HL-60 (cell line): ENCODE results near the gene CLEC2L.
"Not testable (repeated sequence)": the region's sequence is repeated elsewhere in the genome, so short reads cannot be mapped to it uniquely, and the experiment has no call there.

Source experiments
- DNase-seq, 2 experiments: peaks; one replicate each; pipeline ENCODE4 v3.0.0-alpha.2; 2010 to 2020; ENCODE audit warnings: low read depth in 1 of 2, low spot score in 1 of 2
- H3K27ac ChIP-seq: fragments of 250-450 bp; sonication (Bioruptor Pico); replicated peaks from 2 replicates; pipeline ENCODE4 v1.5.1; 2020; ENCODE audit warnings: mild to moderate bottlenecking, moderate library complexity
- H3K27me3 ChIP-seq: fragments of 250-450 bp; sonication (Bioruptor Pico); 2 replicates; pipeline ENCODE4 v1.5.1; 2021; ENCODE audit warnings: mild to moderate bottlenecking, moderate library complexity; ENCODE audit not compliant: insufficient read depth, poor library complexity, severe bottlenecking
- H3K4me3 ChIP-seq: replicated peaks from 2 replicates; pipeline ENCODE4 v1.5.1; 2011; ENCODE audit warnings: mild to moderate bottlenecking, control low read depth, low read length; ENCODE audit not compliant: insufficient read depth
- CTCF ChIP-seq: IDR thresholded peaks from one replicate; pipeline ENCODE4 v1.5.1; 2011; ENCODE audit warnings: low read length, control low read depth, inconsistent platforms; ENCODE audit not compliant: insufficient read depth
- GABPA ChIP-seq: IDR thresholded peaks from 2 replicates; pipeline ENCODE4 v1.6.1; 2012; ENCODE audit warnings: low read depth
- POLR2AphosphoS5 ChIP-seq: IDR thresholded peaks from 2 replicates; pipeline ENCODE4 v1.6.1; 2012; ENCODE audit warnings: low read depth
- REST ChIP-seq: IDR thresholded peaks from 2 replicates; pipeline ENCODE4 v1.6.1; 2012; ENCODE audit warnings: low read depth; ENCODE audit not compliant: insufficient replicate concordance
- SPI1 ChIP-seq: IDR thresholded peaks from 2 replicates; pipeline ENCODE4 v1.6.1; 2012; ENCODE audit warnings: low read depth, mild to moderate bottlenecking, borderline replicate concordance

CLEC2L gene

GRCh38 chr7:139544645-139545044 lies 21.2 kb downstream of the CLEC2L start:
- H3K4me3 ChIP-seq = no peak overlapping the region
- no peak for TF ChIP-seq POLR2AphosphoS5
- TF ChIP-seq REST = no peak
- TF ChIP-seq SPI1 = no peak
- no peak for TF ChIP-seq CTCF
- no peak overlapping the region for H3K27ac ChIP-seq
- DNase-seq = no peak
- H3K27me3 ChIP-seq = no peaks in the 10 kb centered on the region

- no peak for DNase-seq
- no peak for TF ChIP-seq POLR2AphosphoS5
- TF ChIP-seq GABPA = no peak
- no peak for TF ChIP-seq SPI1
- TF ChIP-seq REST = no peak
- TF ChIP-seq CTCF = no peak
- Histone ChIP-seq H3K27me3 (no peaks in the 10 kb centered on the region), H3K4me3 (no peak overlapping the region), H3K27ac (no peak overlapping the region)
These were observed 25.0 kb downstream of the CLEC2L start for GRCh38 chr7:139548302-139549028.

- H3K27ac ChIP-seq, DNase-seq, H3K27me3 ChIP-seq, H3K4me3 ChIP-seq: not testable (repeated sequence)
These were observed 30.7 kb downstream of the CLEC2L start for GRCh38 chr7:139553991-139554700.

GRCh38 chr7:139557857-139558581 lies 34.5 kb downstream of the CLEC2L start:
- TF ChIP-seq CTCF (no peak), POLR2AphosphoS5 (no peak), GABPA (no peak), REST (no peak)

More at GRCh38 chr7:139557857-139558581, 34.5 kb downstream of the CLEC2L start:
- no peak for DNase-seq
- Histone ChIP-seq H3K27ac (no peak overlapping the region), H3K4me3 (no peak overlapping the region), H3K27me3 (no peaks in the 10 kb centered on the region)
